Panc1 (cell line): Measurements from ENCODE around the gene OTOP3. TPM values are rescaled to one million over a fixed set of nuclear protein-coding genes. Genes with fewer than 3 reads are reported as not detected.

Experiments
- ATAC-seq: fragments of 200-7000 bp; cut with Tn5 transposase; 2 replicates; pipeline ENCODE4 v1.9.1; 2020; ENCODE audit warnings: mild to moderate bottlenecking, moderate library complexity
- BruUV-seq: library from RNA; stranded (reverse); fragments of 400-500 nt; replicated peaks from 2 replicates; lab custom pipeline; 2021; lab: Mats Ljungman, UMichigan
- CTCF ChIA-PET: fragments of 300-600 bp; sonication (Branson Sonifier 250); formaldehyde crosslinking; loops from one replicate; lab custom pipeline; 2022; ENCODE audit warnings: antibody characterized with exemption; lab: Charles Lee
- POLR2A ChIA-PET: fragments of 300-600 bp; sonication (Branson Sonifier 250); formaldehyde crosslinking; loops from one replicate; lab custom pipeline; 2022; ENCODE audit warnings: antibody characterized with exemption; lab: Charles Lee
- DNase-seq: peaks from one replicate; pipeline ENCODE4 v3.0.0-alpha.2; 2010; ENCODE audit warnings: low read depth, low spot score
- H3K27ac ChIP-seq: 2 replicates; pipeline ENCODE4 v1.5.1; 2011; ENCODE audit warnings: mild to moderate bottlenecking, low read length, inconsistent platforms
- H3K27me3 ChIP-seq: fragments of 200-500 bp; sonication (Bioruptor generic); 2 replicates; pipeline ENCODE4 v1.6.0; 2014; ENCODE audit warnings: low read length, inconsistent platforms; ENCODE audit not compliant: control insufficient read depth, insufficient read depth
- H3K36me3 ChIP-seq: fragments of 200-500 bp; sonication (Bioruptor generic); 2 replicates; pipeline ENCODE4 v1.5.1; 2014; ENCODE audit warnings: inconsistent platforms, mild to moderate bottlenecking, low read length, moderate library complexity; ENCODE audit not compliant: control insufficient read depth, insufficient read depth
- H3K4me1 ChIP-seq: 2 replicates; pipeline ENCODE4 v1.5.1; 2011; ENCODE audit warnings: inconsistent platforms, mild to moderate bottlenecking, low read length, moderate library complexity; ENCODE audit not compliant: control insufficient read depth, insufficient read depth
- H3K4me3 ChIP-seq, 2 experiments: 2 replicates each; pipeline ENCODE4 v1.5.1; 2011 to 2012; ENCODE audit warnings: low read depth in 2 of 2, low read length in 2 of 2, mild to moderate bottlenecking in 2 of 2, inconsistent platforms in 1 of 2, moderate library complexity in 1 of 2
- H3K9me3 ChIP-seq: fragments of 200-500 bp; sonication (Bioruptor generic); 2 replicates; pipeline ENCODE4 v1.5.1; 2014; ENCODE audit warnings: low read depth, mild to moderate bottlenecking, inconsistent platforms, low read length, moderate library complexity; ENCODE audit not compliant: control insufficient read depth, insufficient read depth
- POLR2AphosphoS5 ChIP-seq: IDR thresholded peaks from 2 replicates; pipeline ENCODE4 v1.6.1; 2012; ENCODE audit warnings: mild to moderate bottlenecking, low read depth, low read length, moderate library complexity
- REST ChIP-seq, 2 experiments: IDR thresholded peaks; 2 replicates each; pipeline ENCODE4 v1.6.1; 2011 to 2012; ENCODE audit warnings: low read depth in 2 of 2, control low read depth in 1 of 2, low read length in 1 of 2, mild to moderate bottlenecking in 1 of 2, moderate library complexity in 1 of 2; ENCODE audit not compliant: insufficient read depth in 1 of 2
- SIN3A ChIP-seq: IDR thresholded peaks from 2 replicates; pipeline ENCODE4 v1.6.1; 2012; ENCODE audit warnings: low read depth, mild to moderate bottlenecking, low read length, moderate library complexity, borderline replicate concordance; ENCODE audit not compliant: insufficient read depth
- TCF7L2 ChIP-seq: IDR thresholded peaks from 2 replicates; pipeline ENCODE4 v1.6.1; 2011; ENCODE audit warnings: mild to moderate bottlenecking, low read depth, low read length, inconsistent platforms
- in situ Hi-C: cut with HindIII; loops from 2 replicates; pipeline ENCODE4 v1.10.0; 2016; ENCODE audit warnings: low sequenced_read_pairs, low pct_unique_long_range_greater_than_20kb
- intact Hi-C: fragments of 100-400 bp; cut with micrococcal nuclease; formaldehyde crosslinking; loops from one replicate; pipeline ENCODE4 v1.10.0; 2022; ENCODE audit not compliant: unreplicated experiment
- total RNA-seq: library from RNA; stranded (reverse); gene quantifications from one replicate; pipeline ENCODE4 v1.2.1, GENCODE V29; 2021; ENCODE audit not compliant: unreplicated experiment
- TF ChIP-seq, protein P1 (sequence below): fragments of 450-650 bp; IDR thresholded peaks from 2 replicates; pipeline ENCODE4 v1.5.1; 2017; ENCODE audit warnings: mild to moderate bottlenecking

OTOP3 gene
- total RNA-seq, 1 experiment from 2014 or later, result not detected

GRCh38 chr17:74972973-74973328 is 37.3 kb downstream of the OTOP3 start:
- no TSS peak for BruUV-seq
- Histone ChIP-seq H3K4me1 (peaks cover 4% of the 10 kb centered on the region; the same call in 1 of the 2 replicates), H3K9me3 (no peaks in the 10 kb centered on the region), H3K4me3 (peak overlapping the region; percentile 52 to 58), H3K27ac (no peak overlapping the region), H3K27me3 (no peaks in the 10 kb centered on the region), H3K36me3 (no peaks in the 10 kb centered on the region)
- DNase-seq, result no peak
- intact Hi-C loops (loop anchor here (10.0 kb wide), 1 partner anchor 132 kb away; the partner anchor contains the start of gene ARMC7), in situ Hi-C loops (no loop called here)
- POLR2A ChIA-PET, result interaction anchor here (0.6 to 0.8 kb wide), 2 partner anchors 100 to 452 kb away, joined by 3 to 7 read pairs; partner anchors contain the start of gene FDXR
- CTCF ChIA-PET, result interaction anchor here (0.6 to 0.9 kb wide), 2 partner anchors 12 to 90 kb away, joined by 5 to 8 read pairs; no protein-coding TSS in a partner anchor
- TF ChIP-seq REST (IDR thresholded peaks at IDR 0.05; ENCODE audit: insufficient read depth in 1 of 2, low read depth in 2 of 2, low read length in 1 of 2) (no peak), POLR2AphosphoS5 (no peak), TCF7L2 (no peak), SIN3A (no peak)
- TF ChIP-seq, protein P1, sequence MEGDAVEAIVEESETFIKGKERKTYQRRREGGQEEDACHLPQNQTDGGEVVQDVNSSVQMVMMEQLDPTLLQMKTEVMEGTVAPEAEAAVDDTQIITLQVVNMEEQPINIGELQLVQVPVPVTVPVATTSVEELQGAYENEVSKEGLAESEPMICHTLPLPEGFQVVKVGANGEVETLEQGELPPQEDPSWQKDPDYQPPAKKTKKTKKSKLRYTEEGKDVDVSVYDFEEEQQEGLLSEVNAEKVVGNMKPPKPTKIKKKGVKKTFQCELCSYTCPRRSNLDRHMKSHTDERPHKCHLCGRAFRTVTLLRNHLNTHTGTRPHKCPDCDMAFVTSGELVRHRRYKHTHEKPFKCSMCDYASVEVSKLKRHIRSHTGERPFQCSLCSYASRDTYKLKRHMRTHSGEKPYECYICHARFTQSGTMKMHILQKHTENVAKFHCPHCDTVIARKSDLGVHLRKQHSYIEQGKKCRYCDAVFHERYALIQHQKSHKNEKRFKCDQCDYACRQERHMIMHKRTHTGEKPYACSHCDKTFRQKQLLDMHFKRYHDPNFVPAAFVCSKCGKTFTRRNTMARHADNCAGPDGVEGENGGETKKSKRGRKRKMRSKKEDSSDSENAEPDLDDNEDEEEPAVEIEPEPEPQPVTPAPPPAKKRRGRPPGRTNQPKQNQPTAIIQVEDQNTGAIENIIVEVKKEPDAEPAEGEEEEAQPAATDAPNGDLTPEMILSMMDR, result no peak
- ATAC-seq, result peak; percentile 45

DNA sequence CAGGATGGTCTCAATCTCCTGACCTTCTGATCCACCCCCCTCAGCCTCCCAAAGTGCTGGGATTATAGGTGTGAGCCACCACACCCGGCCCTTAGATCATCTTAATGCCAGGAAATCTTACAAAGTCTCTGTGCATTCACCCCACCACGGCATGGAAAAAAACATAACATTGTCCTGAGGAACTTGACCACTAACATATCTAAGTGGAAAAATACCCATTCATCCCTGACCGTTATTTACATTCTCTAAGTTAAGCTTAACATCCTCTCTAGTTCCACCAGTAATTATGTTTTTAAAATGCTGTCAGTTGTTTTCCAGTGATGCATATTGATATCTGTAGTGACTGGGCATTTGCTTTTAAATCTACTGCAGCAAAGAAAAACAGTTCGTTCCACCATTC is 40.2 kb downstream of the OTOP3 start:
- in situ Hi-C loops (no loop called here), intact Hi-C loops (loop anchor here (10.0 kb wide), 1 partner anchor 129 kb away; the partner anchor contains the start of gene ARMC7)
- ATAC-seq, result no peak
- peaks cover 4% of the 10 kb centered on the region; the same call in 1 of the 2 replicates for H3K4me1 ChIP-seq
- no peaks in the 10 kb centered on the region for H3K9me3 ChIP-seq
- H3K36me3 ChIP-seq, result no peaks in the 10 kb centered on the region
- no TSS peak for BruUV-seq
- TF ChIP-seq SIN3A (no peak), POLR2AphosphoS5 (no peak), TCF7L2 (no peak), REST (IDR thresholded peaks at IDR 0.05; ENCODE audit: insufficient read depth in 1 of 2, low read depth in 2 of 2, low read length in 1 of 2) (no peak)
- TF ChIP-seq, protein P1, result no peak
- H3K27ac ChIP-seq, result no peak overlapping the region
- H3K4me3 ChIP-seq, result no peak overlapping the region
- H3K27me3 ChIP-seq, result no peaks in the 10 kb centered on the region
- ChIA-PET CTCF (no interaction called here), POLR2A (no interaction called here)
- DNase-seq, result no peak
